ENCODE measurements around the gene RAB44. TPM values are rescaled to one million over a fixed set of nuclear protein-coding genes. Genes with fewer than 3 reads are reported as not detected.

The RAB44 gene
- total RNA-seq, 1 donor from 2014 or later: not detected

DNA sequence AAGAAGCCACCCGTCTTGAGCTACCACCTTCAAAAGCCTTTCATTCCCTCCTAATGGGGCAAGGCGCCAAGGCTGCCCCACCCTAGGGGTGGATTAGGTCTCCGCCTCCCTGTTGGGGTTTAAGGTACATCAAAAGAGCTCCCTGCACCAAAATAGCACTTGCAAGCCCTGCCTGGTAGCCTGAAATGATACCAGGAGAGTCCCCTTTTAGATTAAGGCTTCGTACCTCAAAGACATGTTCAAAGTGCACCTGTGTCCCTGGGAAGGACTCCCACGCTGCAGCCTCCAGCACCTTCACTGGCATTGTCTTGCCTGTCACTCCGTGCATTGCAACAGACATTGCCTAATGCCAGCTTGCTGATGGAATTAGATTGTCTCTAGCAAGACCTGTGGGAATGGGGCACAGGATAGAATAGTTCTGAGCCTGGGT is 34.8 kb upstream of the RAB44 start:
- no peak for DNase-seq (ENCODE audit: low read depth)
- TF ChIP-seq, protein P1, sequence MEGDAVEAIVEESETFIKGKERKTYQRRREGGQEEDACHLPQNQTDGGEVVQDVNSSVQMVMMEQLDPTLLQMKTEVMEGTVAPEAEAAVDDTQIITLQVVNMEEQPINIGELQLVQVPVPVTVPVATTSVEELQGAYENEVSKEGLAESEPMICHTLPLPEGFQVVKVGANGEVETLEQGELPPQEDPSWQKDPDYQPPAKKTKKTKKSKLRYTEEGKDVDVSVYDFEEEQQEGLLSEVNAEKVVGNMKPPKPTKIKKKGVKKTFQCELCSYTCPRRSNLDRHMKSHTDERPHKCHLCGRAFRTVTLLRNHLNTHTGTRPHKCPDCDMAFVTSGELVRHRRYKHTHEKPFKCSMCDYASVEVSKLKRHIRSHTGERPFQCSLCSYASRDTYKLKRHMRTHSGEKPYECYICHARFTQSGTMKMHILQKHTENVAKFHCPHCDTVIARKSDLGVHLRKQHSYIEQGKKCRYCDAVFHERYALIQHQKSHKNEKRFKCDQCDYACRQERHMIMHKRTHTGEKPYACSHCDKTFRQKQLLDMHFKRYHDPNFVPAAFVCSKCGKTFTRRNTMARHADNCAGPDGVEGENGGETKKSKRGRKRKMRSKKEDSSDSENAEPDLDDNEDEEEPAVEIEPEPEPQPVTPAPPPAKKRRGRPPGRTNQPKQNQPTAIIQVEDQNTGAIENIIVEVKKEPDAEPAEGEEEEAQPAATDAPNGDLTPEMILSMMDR (conservative IDR thresholded peaks at IDR 0.05; ENCODE audit: low read depth, low read length): no peak

DNA sequence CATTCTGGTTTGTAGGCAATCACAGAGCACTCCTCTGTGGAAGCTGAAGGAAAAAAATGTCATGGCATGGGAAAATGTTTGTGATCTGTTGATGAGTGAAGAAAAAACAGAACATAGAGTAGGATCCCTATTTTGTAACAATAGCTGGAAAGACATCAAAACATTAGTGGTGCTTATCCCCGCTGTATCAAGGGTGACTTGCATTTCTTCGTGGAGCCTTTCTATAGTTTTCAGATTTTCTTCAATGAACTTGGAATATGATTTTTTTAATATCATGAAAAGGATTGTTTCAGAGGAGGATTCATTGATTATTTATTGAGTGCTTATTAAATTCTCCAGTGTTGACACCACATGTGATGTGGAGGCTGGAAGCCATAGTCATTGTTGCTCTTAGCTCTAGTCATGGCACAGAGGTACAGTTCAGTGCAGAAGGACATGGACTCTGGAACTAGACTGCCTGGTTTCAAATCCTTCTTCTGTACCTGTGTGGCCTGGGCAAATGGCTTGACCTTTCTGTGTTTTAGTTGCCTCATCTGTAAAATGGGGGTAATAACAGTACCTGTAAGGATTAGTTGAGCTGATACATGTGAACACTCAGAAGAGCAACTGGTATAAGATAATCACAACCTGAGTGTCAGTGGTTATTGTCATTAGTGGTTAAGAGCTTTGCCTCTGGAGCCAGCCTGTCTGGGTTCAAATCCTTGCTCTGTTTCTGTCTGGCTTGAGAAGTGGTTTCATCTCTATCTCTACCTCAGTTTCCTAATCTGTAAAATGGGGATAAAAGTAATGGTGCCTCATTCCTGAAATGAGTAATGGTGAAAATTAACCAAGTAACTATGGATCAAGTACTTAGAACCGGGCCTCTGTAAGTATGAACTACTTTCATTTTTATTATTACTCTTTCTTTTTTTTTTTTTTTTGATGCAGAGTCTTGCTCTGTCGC is 33.9 kb upstream of the RAB44 start:
- no peak overlapping the region for H3K4me3 ChIP-seq (ENCODE audit: low read depth, low read length)
- TF ChIP-seq, protein P1 (conservative IDR thresholded peaks at IDR 0.05; ENCODE audit: low read depth, low read length): no peak
- no peak for DNase-seq (ENCODE audit: low read depth)

More for the DNA sequence above, 34.8 kb upstream of the RAB44 start:
- no peak overlapping the region for H3K4me3 ChIP-seq (ENCODE audit: low read depth, low read length)

DNA sequence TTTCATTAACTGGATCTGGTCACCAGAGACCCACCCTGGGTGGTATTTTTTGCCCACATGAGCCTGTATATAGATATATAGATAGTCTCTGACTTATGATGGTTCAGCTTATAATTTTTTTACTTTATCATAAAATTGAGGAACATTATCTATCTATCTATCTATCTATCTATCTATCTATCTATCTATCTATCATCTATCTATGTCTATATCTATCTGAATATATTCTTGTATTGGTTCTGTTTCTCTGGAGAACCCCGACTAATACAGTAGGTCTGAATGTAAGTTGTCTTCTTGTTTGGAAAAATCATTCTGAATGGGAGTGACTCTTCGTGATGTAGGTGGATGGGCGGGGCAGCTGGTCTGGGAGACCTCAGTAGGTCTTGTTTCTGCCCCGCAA is 32.4 kb upstream of the RAB44 start:
- TF ChIP-seq, protein P1 (conservative IDR thresholded peaks at IDR 0.05; ENCODE audit: low read depth, low read length): no peak
- no peak overlapping the region for H3K4me3 ChIP-seq (ENCODE audit: low read depth, low read length)
- DNase-seq (ENCODE audit: low read depth): no peak

DNA sequence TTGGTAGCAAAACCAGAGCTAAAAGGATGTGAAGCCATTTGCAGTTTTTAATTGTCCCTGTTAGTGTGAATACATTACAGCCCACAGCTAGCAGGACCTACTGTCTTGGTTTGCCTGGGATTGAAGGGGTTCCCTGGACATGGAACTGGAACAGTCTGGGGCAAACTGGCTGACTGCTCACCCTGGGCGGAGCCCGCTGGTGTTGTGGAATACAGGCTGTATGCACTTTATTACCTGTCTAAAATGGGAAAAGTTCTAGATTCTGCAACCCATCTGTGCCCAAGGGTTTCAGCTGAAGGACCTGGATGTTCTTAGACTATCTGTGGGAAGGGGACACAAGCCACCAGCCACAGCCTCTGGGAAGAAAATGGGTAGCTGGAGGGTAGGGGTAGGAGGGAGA is 31.3 kb upstream of the RAB44 start:
- TF ChIP-seq, protein P1 (conservative IDR thresholded peaks at IDR 0.05; ENCODE audit: low read depth, low read length): no peak
- no peak for DNase-seq (ENCODE audit: low read depth)
- H3K4me3 ChIP-seq (ENCODE audit: low read depth, low read length): no peak overlapping the region

DNA sequence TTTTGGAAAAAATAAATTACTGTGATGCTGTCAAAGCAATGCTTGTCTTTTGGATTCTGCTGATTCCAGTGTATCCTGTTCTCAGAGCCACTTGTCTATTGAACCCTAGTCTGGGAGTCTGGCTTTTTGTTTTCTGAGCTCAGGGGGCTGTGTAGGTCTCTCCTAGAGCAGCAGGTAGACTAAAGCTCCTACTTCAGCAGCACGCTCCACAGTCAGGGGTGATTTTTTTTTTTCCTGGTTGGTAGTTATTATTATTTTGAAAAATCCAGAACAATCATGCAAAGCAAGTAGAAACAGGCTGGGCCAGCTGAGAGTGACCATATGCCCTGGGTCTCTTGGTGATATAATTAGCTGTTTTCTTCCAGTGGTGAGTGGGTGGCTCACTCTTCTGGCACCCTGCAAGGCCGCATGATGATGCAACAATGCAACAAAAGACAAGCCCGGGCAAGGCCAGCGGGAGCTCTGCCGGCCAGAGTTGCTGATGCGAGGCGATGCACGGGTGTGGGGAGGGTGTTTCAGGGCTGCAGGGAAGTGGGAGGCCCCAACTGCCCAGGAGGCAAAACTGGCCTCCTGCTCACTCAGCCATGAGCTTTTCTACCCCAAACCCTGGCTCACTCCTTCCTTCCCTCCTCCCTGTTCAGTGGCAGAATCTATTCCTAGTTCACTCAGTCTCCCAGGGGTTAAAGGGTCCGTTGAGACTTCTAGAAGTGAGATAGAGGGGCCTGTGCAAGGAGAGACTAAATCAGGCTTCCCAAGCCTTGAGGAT is 30.6 kb upstream of the RAB44 start:
- TF ChIP-seq, protein P1 (conservative IDR thresholded peaks at IDR 0.05; ENCODE audit: low read depth, low read length): no peak
- no peak overlapping the region for H3K4me3 ChIP-seq (ENCODE audit: low read depth, low read length)
- DNase-seq (ENCODE audit: low read depth): peak; percentile 78

DNA sequence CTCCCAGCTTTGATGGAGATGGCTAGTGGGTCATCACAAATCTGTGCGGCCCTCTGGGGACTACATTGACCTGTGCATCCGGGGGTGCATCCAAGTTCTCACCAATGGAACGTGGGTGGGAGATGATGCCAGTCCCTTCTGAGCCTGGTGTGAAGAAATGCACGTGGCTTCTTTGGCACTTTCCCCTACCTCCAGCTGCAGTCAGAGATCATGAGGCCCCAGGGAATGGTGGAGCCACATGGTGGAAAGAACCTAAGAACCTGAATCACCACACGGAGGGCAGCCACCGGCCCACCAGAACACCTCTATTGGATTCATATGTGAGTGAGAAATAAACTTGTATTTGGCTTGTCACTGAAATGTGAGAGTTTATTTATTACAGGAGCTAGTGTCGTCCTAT is 29.0 kb upstream of the RAB44 start:
- DNase-seq (ENCODE audit: low read depth): no peak
- H3K4me3 ChIP-seq (ENCODE audit: low read depth, low read length): no peak overlapping the region
- TF ChIP-seq, protein P1 (conservative IDR thresholded peaks at IDR 0.05; ENCODE audit: low read depth, low read length): no peak
